Parathyroid adenoma (tissue), 2 donors: ENCODE data around the gene ZKSCAN1.

Experiments used
- H2AFZ ChIP-seq: fragments of 300-600 bp; sonication (generic); one replicate; pipeline ENCODE4 v1.7.0; 2017; ENCODE audit warnings: antibody characterized with exemption, mild to moderate bottlenecking
- H3K27ac ChIP-seq: fragments of 300-600 bp; sonication (generic); one replicate; pipeline ENCODE4 v1.7.0; 2017
- H3K27me3 ChIP-seq: fragments of 300-600 bp; sonication (generic); one replicate; pipeline ENCODE4 v1.7.0; 2017; ENCODE audit warnings: low read length; ENCODE audit not compliant: control insufficient read depth, insufficient read depth
- H3K36me3 ChIP-seq: fragments of 300-600 bp; sonication (generic); one replicate; pipeline ENCODE4 v1.7.0; 2017; ENCODE audit warnings: low read length; ENCODE audit not compliant: control insufficient read depth, insufficient read depth
- H3K4me1 ChIP-seq: fragments of 300-600 bp; sonication (generic); one replicate; pipeline ENCODE4 v1.7.0; 2017; ENCODE audit warnings: control low read depth
- H3K4me2 ChIP-seq: fragments of 300-600 bp; sonication (generic); one replicate; pipeline ENCODE4 v1.7.0; 2017; ENCODE audit warnings: low read length
- H3K4me3 ChIP-seq: fragments of 300-600 bp; sonication (generic); one replicate; pipeline ENCODE4 v1.7.0; 2017; ENCODE audit warnings: low read depth, low read length
- H3K79me2 ChIP-seq: fragments of 300-600 bp; sonication (generic); one replicate; pipeline ENCODE4 v1.7.0; 2017; ENCODE audit warnings: control low read depth
- H3K9ac ChIP-seq: fragments of 300-600 bp; sonication (generic); one replicate; pipeline ENCODE4 v1.7.0; 2017; ENCODE audit warnings: mild to moderate bottlenecking
- H3K9me3 ChIP-seq: fragments of 300-600 bp; sonication (generic); one replicate; pipeline ENCODE4 v1.7.0; 2017; ENCODE audit warnings: low read length; ENCODE audit not compliant: control insufficient read depth
- TF ChIP-seq, protein P1 (sequence below): fragments of 300-600 bp; sonication (generic); IDR thresholded peaks from one replicate; pipeline ENCODE4 v1.7.0; 2017; ENCODE audit warnings: antibody characterized with exemption, mild to moderate bottlenecking
- donor health status: primary hyperparathyroidism.

ZKSCAN1 gene

DNA sequence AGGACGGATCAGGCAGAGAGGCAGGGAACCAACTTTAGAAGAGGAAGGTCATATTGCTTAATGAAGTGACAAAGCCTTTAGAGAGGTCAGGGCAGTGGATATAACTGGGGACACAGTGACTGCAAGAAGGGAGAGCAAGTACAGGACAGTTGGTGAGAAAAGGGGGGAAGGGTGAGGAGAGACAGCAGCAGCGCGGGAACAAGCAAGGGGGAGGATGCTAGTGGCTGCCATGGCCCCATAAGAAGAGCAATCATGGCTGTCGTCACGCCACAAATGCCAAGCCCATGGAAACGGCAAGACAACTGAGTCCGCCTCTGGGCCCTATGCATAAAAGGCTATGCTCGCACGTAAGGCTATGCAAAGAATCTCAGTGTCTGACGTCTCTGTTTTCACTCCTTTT is 57.1 kb downstream of the ZKSCAN1 start:
- H3K79me2 ChIP-seq = no peaks in the 10 kb centered on the region

DNA sequence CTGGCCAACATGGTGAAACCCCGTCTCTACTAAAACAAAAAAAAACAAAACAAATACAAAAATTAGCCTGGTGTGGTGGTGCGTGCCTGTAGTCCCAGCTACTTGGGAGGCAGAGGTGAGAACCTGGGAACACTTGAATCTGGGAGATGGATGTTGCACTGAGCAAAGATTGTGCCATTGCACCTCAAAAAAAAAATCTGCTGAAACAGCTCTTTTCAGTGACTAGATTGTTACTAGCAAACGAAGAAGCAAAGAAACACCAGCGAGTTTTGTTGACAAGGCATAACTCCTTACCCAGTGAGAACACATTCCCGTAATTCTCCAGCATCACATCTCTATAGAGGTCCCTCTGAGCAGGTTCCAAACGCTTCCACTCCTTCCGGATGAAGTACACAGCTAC is 59.4 kb downstream of the ZKSCAN1 start:
- H3K36me3 ChIP-seq = peaks cover 9% of the 10 kb centered on the region
- no peak overlapping the region for H3K27ac ChIP-seq
- no peaks in the 10 kb centered on the region for H3K27me3 ChIP-seq
- no peaks in the 10 kb centered on the region for H3K9me3 ChIP-seq
- no peak overlapping the region for H2AFZ ChIP-seq
- no peak overlapping the region for H3K4me2 ChIP-seq
- TF ChIP-seq, protein P1, sequence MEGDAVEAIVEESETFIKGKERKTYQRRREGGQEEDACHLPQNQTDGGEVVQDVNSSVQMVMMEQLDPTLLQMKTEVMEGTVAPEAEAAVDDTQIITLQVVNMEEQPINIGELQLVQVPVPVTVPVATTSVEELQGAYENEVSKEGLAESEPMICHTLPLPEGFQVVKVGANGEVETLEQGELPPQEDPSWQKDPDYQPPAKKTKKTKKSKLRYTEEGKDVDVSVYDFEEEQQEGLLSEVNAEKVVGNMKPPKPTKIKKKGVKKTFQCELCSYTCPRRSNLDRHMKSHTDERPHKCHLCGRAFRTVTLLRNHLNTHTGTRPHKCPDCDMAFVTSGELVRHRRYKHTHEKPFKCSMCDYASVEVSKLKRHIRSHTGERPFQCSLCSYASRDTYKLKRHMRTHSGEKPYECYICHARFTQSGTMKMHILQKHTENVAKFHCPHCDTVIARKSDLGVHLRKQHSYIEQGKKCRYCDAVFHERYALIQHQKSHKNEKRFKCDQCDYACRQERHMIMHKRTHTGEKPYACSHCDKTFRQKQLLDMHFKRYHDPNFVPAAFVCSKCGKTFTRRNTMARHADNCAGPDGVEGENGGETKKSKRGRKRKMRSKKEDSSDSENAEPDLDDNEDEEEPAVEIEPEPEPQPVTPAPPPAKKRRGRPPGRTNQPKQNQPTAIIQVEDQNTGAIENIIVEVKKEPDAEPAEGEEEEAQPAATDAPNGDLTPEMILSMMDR = no peak
- H3K4me1 ChIP-seq = no peaks in the 10 kb centered on the region
- no peak overlapping the region for H3K9ac ChIP-seq
- H3K79me2 ChIP-seq = peaks cover 7% of the 10 kb centered on the region
- no peak overlapping the region for H3K4me3 ChIP-seq

More for the DNA sequence above, 57.1 kb downstream of the ZKSCAN1 start:
- H3K9me3 ChIP-seq = no peaks in the 10 kb centered on the region
- TF ChIP-seq, protein P1 = no peak
- H3K36me3 ChIP-seq = peaks cover 9% of the 10 kb centered on the region
- no peak overlapping the region for H3K4me2 ChIP-seq
- no peak overlapping the region for H2AFZ ChIP-seq
- no peak overlapping the region for H3K27ac ChIP-seq
- H3K27me3 ChIP-seq = no peaks in the 10 kb centered on the region
- no peak overlapping the region for H3K4me3 ChIP-seq
- no peaks in the 10 kb centered on the region for H3K4me1 ChIP-seq
- H3K9ac ChIP-seq = no peak overlapping the region

DNA sequence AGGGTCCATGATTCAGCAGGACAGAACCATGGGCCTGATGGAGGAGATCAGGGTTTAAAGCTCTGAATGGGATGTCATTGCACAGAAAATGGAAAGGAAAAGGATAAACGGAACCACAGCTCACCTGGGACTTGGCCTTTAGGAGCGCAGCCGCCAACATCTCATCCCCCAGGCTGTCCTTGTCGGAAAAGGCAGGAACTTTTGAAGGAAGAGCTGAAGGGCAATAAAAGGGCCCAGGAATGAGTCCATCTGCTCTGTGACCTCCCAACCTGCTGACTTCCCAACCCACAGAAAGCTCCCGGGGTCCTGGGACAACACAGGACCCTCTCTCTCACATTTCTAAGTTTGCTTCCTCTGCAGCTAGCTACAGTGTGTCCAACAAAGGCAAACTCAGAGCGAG is 60.0 kb downstream of the ZKSCAN1 start:
- Histone ChIP-seq H3K4me2 (no peak overlapping the region), H3K27me3 (no peaks in the 10 kb centered on the region), H3K9me3 (no peaks in the 10 kb centered on the region), H3K36me3 (peaks cover 9% of the 10 kb centered on the region), H2AFZ (no peak overlapping the region), H3K9ac (no peak overlapping the region), H3K4me1 (peaks cover 2% of the 10 kb centered on the region), H3K79me2 (peaks cover 12% of the 10 kb centered on the region), H3K4me3 (no peak overlapping the region), H3K27ac (no peak overlapping the region)
- TF ChIP-seq, protein P1 = no peak

DNA sequence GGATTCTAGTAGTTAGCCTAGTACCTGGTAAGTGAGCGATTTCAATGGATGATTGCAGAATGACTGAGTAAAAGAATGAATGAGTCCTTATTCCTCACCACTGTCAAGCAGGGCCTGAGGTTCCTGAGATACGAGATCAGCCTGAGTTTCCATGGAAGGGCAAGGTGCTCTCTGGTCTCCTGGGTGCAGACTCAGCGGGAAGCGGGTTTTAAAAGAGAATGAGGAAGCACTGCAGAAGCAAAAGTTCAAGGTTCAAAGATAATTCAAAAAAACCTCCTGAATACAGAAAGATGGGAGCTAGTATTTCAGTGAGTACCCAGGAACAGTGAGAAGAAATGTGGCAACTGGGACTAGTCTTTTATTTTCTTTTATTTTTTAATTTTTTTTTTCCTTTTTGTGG is 61.8 kb downstream of the ZKSCAN1 start:
- no peak overlapping the region for H2AFZ ChIP-seq
- no peaks in the 10 kb centered on the region for H3K9me3 ChIP-seq
- no peak overlapping the region for H3K4me2 ChIP-seq
- peaks cover 19% of the 10 kb centered on the region for H3K79me2 ChIP-seq
- H3K36me3 ChIP-seq = peaks cover 1% of the 10 kb centered on the region
- no peaks in the 10 kb centered on the region for H3K27me3 ChIP-seq
- TF ChIP-seq, protein P1 = no peak
- H3K4me1 ChIP-seq = peaks cover 5% of the 10 kb centered on the region
- H3K4me3 ChIP-seq = no peak overlapping the region
- H3K9ac ChIP-seq = no peak overlapping the region
- no peak overlapping the region for H3K27ac ChIP-seq

DNA sequence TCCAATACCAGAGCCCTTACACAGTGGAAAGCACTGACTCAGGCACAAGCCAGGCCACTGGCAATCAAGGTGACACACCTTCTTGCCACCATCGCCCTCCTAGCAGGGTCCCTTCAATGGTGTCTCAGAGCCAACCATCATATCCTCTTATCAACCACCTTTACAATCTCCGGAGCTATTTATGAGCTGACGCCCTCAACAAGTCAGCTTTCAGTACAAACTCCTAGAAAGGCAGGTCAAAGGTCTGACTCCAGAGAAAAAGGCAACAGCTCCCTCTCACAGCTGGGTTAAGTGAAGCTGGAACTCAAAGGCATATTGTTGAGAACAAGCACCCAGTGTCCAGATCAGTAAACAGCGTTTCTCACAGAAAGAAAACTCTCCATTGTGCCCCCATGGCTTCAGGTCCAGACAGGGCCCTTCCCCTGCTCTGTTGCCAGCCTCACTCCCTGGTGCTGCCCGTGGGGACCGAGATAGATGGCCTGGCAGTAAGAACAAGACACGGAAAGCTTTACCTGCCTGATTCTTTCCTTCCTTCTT is 63.7 kb downstream of the ZKSCAN1 start:
- H3K4me3 ChIP-seq = no peak overlapping the region
- TF ChIP-seq, protein P1 = no peak
- H3K9ac ChIP-seq = no peak overlapping the region

More for the DNA sequence above, 63.7 kb downstream of the ZKSCAN1 start:
- Histone ChIP-seq H3K27ac (no peak overlapping the region), H3K4me1 (peaks cover 12% of the 10 kb centered on the region), H3K79me2 (peaks cover 19% of the 10 kb centered on the region), H3K36me3 (no peaks in the 10 kb centered on the region), H3K27me3 (no peaks in the 10 kb centered on the region), H2AFZ (no peak overlapping the region), H3K9me3 (no peaks in the 10 kb centered on the region), H3K4me2 (no peak overlapping the region)
